HepG2 (cell line): ENCODE measurements around the gene MYOCOS. TPM values are rescaled to one million over a fixed set of nuclear protein-coding genes. Genes with fewer than 3 reads are reported as not detected.
A peak's percentile ranks its signal among the peaks of the same experiment; 100 is the strongest.

Experiments
- ELF4 ChIP-seq: sonication (generic); formaldehyde crosslinking; IDR thresholded peaks from 2 replicates; pipeline ENCODE4 v1.5.0; 2020; ENCODE audit warnings: missing genetic modification reagents, mild to moderate bottlenecking, moderate library complexity, borderline replicate concordance
- GRHL1 ChIP-seq: sonication (generic); formaldehyde crosslinking; conservative IDR thresholded peaks from 2 replicates; pipeline ENCODE4 v1.8.0; 2022; ENCODE audit warnings: missing genetic modification reagents
- HNRNPL ChIP-seq: fragments of 200-400 bp; formaldehyde crosslinking; IDR thresholded peaks from 2 replicates; pipeline ENCODE4 v1.6.1; 2017; ENCODE audit warnings: mild to moderate bottlenecking, low read depth, low read length
- NRL ChIP-seq: sonication (generic); formaldehyde crosslinking; IDR thresholded peaks from 2 replicates; pipeline ENCODE4 v1.5.0; 2020; ENCODE audit warnings: missing genetic modification reagents, mild to moderate bottlenecking, moderate library complexity, borderline replicate concordance
- RARA ChIP-seq: IDR thresholded peaks from 2 replicates; pipeline ENCODE4 v1.6.1; 2016; ENCODE audit warnings: missing genetic modification reagents, missing compliant biosample characterization
- TERF1 ChIP-seq: sonication (generic); formaldehyde crosslinking; IDR thresholded peaks from 2 replicates; pipeline ENCODE4 v1.8.0; 2022; ENCODE audit warnings: mild to moderate bottlenecking, missing genetic modification reagents, moderate library complexity
- ZBTB40 ChIP-seq, 2 experiments: fragments of 450-650 bp in 1 of 2; sonication (generic) in 1 of 2; formaldehyde crosslinking in 1 of 2; IDR thresholded peaks; 2 replicates each; pipeline versions ENCODE4 v1.6.1 to v1.8.0; 2016 to 2022; ENCODE audit warnings: antibody characterized with exemption in 1 of 2, mild to moderate bottlenecking in 1 of 2, missing genetic modification reagents in 1 of 2
- ZFP62 ChIP-seq: sonication (generic); formaldehyde crosslinking; IDR thresholded peaks from 2 replicates; pipeline ENCODE4 v1.4.0; 2020; ENCODE audit warnings: missing genetic modification reagents
- ZNF335 ChIP-seq: sonication (generic); formaldehyde crosslinking; IDR thresholded peaks from 2 replicates; pipeline ENCODE4 v1.4.0; 2020; ENCODE audit warnings: missing genetic modification reagents
- ZNF343 ChIP-seq: sonication (generic); formaldehyde crosslinking; IDR thresholded peaks from 2 replicates; pipeline ENCODE4 v1.4.0; 2020; ENCODE audit warnings: mild to moderate bottlenecking, missing genetic modification reagents
- ZNF570 ChIP-seq: sonication (generic); formaldehyde crosslinking; IDR thresholded peaks from 2 replicates; pipeline ENCODE4 v1.4.0; 2020; ENCODE audit warnings: mild to moderate bottlenecking, missing genetic modification reagents, borderline replicate concordance
- ZNF574 ChIP-seq: sonication (generic); formaldehyde crosslinking; IDR thresholded peaks from 2 replicates; pipeline ENCODE4 v1.4.0; 2020; ENCODE audit warnings: missing genetic modification reagents
- ZNF777 ChIP-seq: sonication (generic); formaldehyde crosslinking; IDR thresholded peaks from 2 replicates; pipeline ENCODE4 v1.4.0; 2020; ENCODE audit warnings: missing genetic modification reagents
- polyA plus RNA-seq, 8 experiments: library from polyadenylated mRNA; depleted of rRNA in 3 of 8; stranded (reverse) in 7 of 8; unstranded in 1 of 8; fragments of >200 nt; fragmentation: Illumina TruSeq in 4 of 8; extraction: Trizol in 4 of 8; gene quantifications; 2 replicates each; pipeline versions ENCODE4 v1.2.1 to v1.2.3, GENCODE V29; 2011 to 2016; ENCODE audit warnings: low read depth in 4 of 8, missing spikeins in 1 of 8, mixed read lengths in 1 of 8; ENCODE audit not compliant: insufficient read depth in 1 of 8
- total RNA-seq, 5 experiments: library from RNA; depleted of rRNA; stranded (reverse); fragments of >200 nt; fragmentation: Illumina TruSeq; extraction: Trizol; gene quantifications; 2 replicates each; pipeline ENCODE4 v1.2.3, GENCODE V29; 2016; ENCODE audit warnings: low read depth in 1 of 5

Gene MYOCOS
- total and polyA plus RNA-seq, 2 of the 13 experiments (the other 11 are each of a cell fraction or from before 2014, with no cell fraction given), result not detected

GRCh38 chr1:171654942-171655745 lies 33.1 kb downstream of the MYOCOS start (continued):
- no peak for TF ChIP-seq ELF4
- no peak for TF ChIP-seq ZNF570 (CRISPR knock-in tag)
- TF ChIP-seq RARA (CRISPR knock-in tag), result peak; percentile 40; the same call in 1 of the 2 replicates
- TF ChIP-seq ZNF343, result no peak
- TF ChIP-seq TERF1 (CRISPR knock-in tag), result no peak
- no peak for TF ChIP-seq ZFP62 (CRISPR knock-in tag)
- no peak for TF ChIP-seq GRHL1 (CRISPR knock-in tag)
- no peak for TF ChIP-seq ZBTB40 (IDR thresholded peaks at IDR 0.05)
- TF ChIP-seq ZBTB40 (CRISPR knock-in tag; IDR thresholded peaks at IDR 0.05), result no peak
- peak; percentile 39; the same call in 1 of the 2 replicates for TF ChIP-seq ZNF777 (CRISPR knock-in tag)
- TF ChIP-seq NRL (CRISPR knock-in tag), result no peak
- TF ChIP-seq ZNF335 (CRISPR knock-in tag), result no peak
- TF ChIP-seq ZNF574 (CRISPR knock-in tag), result 0 out of 2 replicates have a peak, but pooled peaks have one; percentile 27
- no peak for TF ChIP-seq HNRNPL
